Fibroblast of peridontal ligament (primary cell): ENCODE data around the gene NXPE3.

Experiments used
- DNase-seq: peaks from one replicate; pipeline ENCODE4 v3.0.0-alpha.2; 2010; ENCODE audit errors: extremely low read depth

Gene NXPE3

DNA sequence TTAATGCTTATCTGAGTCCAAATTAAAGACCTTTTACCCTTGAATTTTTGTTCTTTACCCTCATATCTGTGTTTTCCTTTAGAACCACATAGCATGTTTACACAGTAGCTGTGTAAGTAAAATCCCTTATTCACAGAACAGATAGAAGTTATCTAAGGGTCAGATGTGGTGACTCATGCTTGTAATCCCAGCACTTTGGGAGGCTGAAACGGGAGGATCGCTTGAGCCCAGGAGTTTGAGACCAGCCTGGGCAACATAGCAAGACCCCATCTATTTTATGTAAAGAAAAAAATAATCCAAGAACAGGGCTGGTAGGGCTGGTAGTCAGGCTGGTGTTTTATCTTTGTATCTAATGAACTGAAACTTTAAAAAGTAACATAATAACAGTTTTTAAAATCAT, 23.2 kb downstream of the NXPE3 start:
- DNase-seq = no peak

GRCh38 chr3:101803173-101803782, 24.3 kb downstream of the NXPE3 start:
- DNase-seq = peak; percentile 86

- no peak for DNase-seq
Measured at GRCh38 chr3:101803939-101804338, 24.9 kb downstream of the NXPE3 start.

DNA sequence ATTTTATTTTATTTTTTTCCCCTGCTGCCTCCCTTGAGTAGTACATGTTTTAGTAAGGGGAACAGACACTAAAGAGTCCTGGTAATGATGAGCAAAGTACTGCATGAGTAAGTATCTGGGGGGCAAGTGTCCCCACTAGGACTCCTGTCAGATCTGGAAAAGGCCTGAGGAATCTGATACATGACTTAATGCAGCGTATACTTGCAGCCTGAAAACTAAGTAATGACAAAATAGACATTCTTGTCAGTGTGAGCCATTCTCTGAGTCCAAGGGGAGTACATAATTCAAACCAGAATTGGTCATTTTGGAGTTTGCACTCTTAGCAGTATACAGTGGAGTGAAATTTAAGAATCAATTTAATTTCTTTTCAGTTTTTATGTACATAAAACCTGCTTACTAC, 27.5 kb downstream of the NXPE3 start:
- peak; percentile 29 for DNase-seq

DNA sequence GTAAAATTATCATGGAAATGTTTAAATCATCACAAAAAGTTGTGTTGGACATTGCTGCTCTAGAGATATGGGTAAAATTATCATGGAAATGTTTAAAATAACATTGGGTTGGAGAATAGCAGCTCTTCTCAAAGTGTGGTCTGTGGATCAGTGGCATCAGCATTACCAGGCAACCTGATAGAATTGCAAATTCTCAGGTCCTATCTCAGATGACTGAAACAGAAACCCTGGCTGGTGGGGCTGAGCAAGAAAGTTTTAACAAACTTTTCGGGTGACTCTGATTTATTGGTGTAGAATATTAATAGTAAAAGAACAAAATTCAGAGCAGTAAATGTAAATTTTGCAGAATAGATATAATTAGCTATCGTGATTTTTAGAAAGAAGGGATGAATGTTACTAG, 28.9 kb downstream of the NXPE3 start:
- DNase-seq = no peak

DNA sequence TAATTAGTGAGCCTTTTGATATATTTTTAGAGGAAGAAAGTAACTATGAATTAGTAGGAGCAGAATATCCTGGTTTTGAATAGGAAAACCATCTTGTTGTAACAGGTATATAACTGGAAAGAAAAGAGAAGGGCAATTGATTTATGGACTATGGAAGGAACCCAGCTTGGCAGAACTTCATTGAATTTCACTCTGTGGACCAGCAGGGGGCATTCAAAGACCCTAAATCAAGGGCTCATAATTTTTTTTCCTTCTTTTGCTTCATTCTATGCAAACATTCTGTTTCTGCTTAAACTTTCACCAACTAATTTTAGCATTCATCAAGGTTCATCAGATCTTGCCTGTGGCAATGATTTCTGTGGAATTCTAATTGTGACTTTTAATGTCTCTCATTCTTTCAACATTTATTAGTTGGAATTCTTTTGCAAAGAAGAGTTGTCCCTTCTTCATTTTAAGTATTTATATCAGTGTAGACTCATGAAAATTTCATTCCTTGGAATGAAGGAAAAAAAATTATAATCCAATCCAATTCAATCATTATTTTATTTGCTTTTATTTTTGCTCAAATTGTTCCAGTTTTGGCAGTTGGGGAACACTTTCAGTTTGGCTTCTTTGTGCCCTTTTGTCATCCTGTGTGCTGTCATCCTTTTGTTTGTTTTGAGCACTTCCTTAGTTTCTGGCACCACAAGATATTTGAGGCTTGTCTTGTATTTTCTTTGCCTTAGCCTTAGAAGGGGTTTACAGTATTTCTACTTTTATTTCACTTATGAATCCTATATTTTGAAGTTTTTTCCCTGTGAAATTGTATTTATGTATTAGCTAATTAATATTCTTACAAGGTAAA, 30.4 kb downstream of the NXPE3 start:
- peak; percentile 68 for DNase-seq

DNA sequence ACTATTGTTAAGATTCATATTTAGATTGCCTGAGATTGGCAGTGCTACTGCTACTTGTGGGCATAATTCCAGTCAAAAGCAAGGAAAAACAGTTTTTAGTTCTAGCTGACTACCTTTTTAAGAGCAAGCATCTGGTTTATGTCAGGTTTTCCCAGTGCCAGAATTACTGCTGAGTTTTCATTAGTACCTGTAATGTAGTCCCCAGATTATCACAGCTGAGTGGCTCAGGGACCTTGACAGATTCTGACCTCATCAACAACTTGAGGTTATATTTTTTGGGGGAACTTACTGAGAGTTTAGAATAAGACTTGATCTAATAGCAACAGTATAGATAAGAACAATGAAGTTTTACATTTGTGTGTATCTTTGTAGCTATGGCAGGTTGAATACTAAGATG, 31.0 kb downstream of the NXPE3 start:
- no peak for DNase-seq

DNA sequence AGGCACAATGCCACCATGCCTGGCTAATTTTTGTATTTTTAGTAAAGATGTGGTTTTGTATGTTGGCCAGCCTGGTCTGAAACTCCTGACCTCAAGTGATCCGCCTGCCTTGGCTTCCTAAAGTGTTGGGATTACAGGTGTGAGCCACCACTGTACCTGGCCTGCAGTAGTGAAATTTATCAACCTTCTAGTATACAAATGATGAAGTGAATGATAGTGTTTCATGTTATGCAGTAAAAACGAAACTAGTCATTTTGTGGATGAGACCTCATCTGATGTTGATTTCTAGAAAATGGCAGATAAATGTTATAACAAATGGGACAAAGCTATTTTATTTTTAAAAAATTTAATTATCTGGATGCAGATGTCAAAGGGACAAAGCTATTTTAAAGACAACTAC, 32.9 kb downstream of the NXPE3 start:
- DNase-seq = no peak

GRCh38 chr3:101812895-101813294, 33.9 kb downstream of the NXPE3 start:
- no peak for DNase-seq

DNA sequence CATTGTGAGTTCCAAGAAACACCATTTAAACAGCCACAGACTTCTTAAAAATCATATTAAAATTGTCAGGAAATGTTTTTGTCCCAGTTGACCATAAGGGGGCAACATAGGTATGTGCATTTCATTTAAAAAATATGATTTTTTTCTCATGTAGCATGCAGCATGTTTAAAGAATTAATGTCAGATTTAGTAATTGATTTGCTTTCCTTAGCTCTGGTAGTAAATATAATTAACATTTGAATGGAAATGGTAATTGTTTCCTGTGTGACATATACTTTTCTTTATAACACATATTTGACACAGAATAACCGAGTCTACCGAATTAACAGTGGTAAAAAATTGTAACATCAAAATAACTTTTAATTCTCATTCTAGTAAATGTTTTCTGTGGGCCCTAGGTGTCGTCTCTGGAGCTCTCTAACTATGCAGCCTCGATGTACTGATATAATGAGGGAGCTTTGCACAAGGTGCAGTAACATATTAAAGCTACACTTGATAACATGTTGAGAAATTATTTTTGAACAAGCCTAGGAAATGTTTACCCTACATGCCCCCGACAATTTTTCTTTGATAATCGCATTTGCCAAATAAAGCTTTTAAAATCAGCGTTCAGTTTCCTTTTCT, 34.9 kb downstream of the NXPE3 start:
- DNase-seq = peak; percentile 69

GRCh38 chr3:101814835-101815234, 35.8 kb downstream of the NXPE3 start:
- DNase-seq = no peak

- DNase-seq = no peak
Measured at GRCh38 chr3:101816215-101817149, 37.5 kb downstream of the NXPE3 start.

GRCh38 chr3:101817992-101818391, 39.0 kb downstream of the NXPE3 start:
- DNase-seq = no peak

DNA sequence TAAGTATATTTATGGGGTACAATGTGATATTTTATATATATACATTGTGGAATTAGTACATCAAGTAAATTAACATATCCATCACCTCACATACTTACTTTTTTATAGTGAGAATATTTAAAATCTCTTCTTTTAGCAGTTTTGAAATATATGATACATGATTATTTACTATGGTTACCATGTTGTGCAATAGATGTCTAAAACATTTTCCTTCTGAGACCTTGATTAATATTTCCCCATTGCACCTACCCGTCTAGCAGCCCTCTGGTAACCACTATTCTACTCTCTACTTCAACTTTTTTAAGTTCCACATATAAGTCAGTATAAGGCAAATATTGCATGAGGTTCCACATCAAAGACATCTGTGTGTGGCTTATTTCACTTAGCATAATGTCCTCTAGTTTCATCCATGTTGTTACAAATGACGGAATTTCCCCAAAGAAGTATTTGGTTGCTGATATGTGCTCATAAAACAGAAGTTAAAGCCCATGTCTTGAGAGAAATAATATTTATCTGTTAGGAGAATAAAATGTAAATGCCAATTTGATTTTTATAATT, 40.7 kb downstream of the NXPE3 start:
- no peak for DNase-seq

DNA sequence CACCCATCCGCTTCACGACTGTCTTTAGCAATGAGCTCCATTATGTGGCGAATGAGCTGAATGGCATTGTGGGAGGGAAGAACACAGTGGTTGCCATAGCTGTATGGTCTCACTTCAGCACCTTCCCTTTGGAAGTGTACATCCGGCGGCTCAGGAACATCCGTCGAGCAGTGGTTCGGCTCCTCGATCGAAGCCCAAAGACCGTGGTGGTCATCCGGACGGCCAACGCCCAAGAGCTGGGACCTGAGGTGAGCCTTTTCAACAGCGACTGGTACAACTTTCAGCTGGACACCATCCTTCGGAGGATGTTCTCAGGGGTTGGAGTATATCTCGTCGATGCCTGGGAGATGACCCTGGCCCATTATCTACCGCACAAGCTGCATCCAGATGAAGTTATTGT, 42.5 kb downstream of the NXPE3 start:
- DNase-seq = no peak

DNA sequence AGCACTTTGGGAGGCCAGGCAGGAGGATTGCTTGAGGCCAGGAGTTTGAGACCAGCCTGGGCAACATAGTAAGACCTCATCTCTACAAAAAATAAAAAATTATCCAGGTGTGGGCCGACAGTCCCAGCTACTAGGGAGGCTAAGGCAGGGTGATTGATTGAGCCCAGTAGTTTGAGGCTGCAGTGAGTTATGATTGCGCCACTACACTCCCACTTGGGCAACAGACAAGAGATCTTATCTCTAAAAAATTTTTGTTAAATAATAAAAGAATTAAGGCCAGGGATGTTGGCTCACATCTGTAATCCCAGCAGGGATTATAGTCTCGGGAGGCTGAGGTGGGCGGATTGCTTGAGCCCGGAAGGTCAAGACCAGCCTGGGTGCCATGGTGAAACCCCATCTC, 44.5 kb downstream of the NXPE3 start:
- no peak for DNase-seq

- peak; percentile 71 for DNase-seq
Measured at GRCh38 chr3:101824702-101825101, 45.7 kb downstream of the NXPE3 start.

DNA sequence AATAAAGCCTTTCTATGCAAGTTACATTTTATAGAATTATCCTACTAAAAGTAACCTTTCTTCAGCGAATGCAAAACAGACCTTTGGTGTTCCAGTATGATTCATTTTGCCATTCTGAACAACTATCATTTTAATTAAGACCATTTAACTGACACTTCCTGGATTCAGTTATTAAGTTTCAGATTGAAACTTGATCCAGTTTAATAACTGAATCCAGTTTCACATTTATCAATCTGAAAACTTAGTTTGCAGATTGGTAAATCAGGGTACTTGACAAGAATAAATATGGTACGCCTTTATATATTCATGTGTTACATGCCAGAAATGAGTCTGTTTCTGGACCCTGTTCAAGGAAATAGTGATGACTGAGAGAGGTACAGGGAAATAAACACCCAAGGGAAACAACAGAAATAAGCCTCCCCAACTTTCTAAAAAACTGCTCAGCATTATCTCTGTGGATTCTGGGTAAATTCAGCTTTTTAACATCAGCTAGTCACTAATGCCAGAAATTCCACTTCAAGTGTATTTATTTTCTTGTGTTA, 47.0 kb downstream of the NXPE3 start:
- peak; percentile 24 for DNase-seq

- peak; percentile 78 for DNase-seq
Measured at GRCh38 chr3:101827211-101828174, 48.5 kb downstream of the NXPE3 start.

DNA sequence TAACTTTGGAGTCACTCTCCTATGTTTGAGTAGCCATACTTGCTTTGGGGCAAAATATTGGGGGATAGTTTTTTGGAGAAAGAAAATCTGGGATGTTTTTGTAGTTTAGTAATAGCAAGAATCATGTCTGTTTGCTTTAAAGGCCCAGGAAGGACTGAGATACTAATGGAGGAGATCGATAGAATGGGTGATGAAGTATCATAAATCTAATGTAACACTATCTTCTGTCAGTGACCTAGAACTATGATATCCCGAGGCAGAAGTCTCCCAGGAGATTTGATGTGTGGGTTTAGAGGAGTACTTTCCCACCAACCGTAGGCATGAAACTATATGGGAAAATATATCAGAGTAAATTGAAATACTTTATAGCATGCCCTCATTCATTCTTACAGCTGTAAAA, 49.3 kb downstream of the NXPE3 start:
- peak; percentile 40 for DNase-seq
